WTC11 (cell line): ENCODE results near the gene PLTP.

ENCODE experiments used
- ATF6 ChIP-seq: sonication (generic); formaldehyde crosslinking; IDR thresholded peaks from 2 replicates; pipeline ENCODE4 v1.8.1; 2023; ENCODE audit warnings: mild to moderate bottlenecking, missing genetic modification reagents
- CREM ChIP-seq: sonication (generic); formaldehyde crosslinking; IDR thresholded peaks from 2 replicates; pipeline ENCODE4 v1.8.1; 2022; ENCODE audit warnings: mild to moderate bottlenecking, missing genetic modification reagents, moderate library complexity
- ELF4 ChIP-seq: sonication (generic); formaldehyde crosslinking; IDR thresholded peaks from 2 replicates; pipeline ENCODE4 v1.8.1; 2022; ENCODE audit warnings: low read depth, mild to moderate bottlenecking, moderate library complexity, missing genetic modification reagents
- NR2C2 ChIP-seq: sonication (generic); formaldehyde crosslinking; IDR thresholded peaks from 2 replicates; pipeline ENCODE4 v1.8.0; 2022; ENCODE audit warnings: mild to moderate bottlenecking, missing genetic modification reagents
- PRDM15 ChIP-seq: sonication (generic); formaldehyde crosslinking; IDR thresholded peaks from 2 replicates; pipeline ENCODE4 v1.8.0; 2022; ENCODE audit warnings: missing genetic modification reagents
- SMAD3 ChIP-seq: sonication (generic); formaldehyde crosslinking; IDR thresholded peaks from 2 replicates; pipeline ENCODE4 v1.8.0; 2022; ENCODE audit warnings: missing genetic modification reagents, mild to moderate bottlenecking, borderline replicate concordance
- SP1 ChIP-seq: sonication (generic); formaldehyde crosslinking; conservative IDR thresholded peaks from 2 replicates; pipeline ENCODE4 v1.8.1; 2022; ENCODE audit warnings: missing genetic modification reagents
- ZNF263 ChIP-seq: sonication (generic); formaldehyde crosslinking; IDR thresholded peaks from 2 replicates; pipeline ENCODE4 v1.8.1; 2022; ENCODE audit warnings: low read depth, mild to moderate bottlenecking, moderate library complexity, missing genetic modification reagents
- TF ChIP-seq, protein P1 (sequence below): fragments of 200-600 bp; IDR thresholded peaks from 2 replicates; pipeline ENCODE4 v1.8.0; 2022; ENCODE audit warnings: antibody characterized with exemption
- TF ChIP-seq, protein P2 (sequence below): fragments of 250-450 bp; sonication (Bioruptor Pico); IDR thresholded peaks from 2 replicates; pipeline ENCODE4 v1.8.0; 2021; ENCODE audit warnings: mild to moderate bottlenecking
- TF ChIP-seq, protein P3 (sequence below): sonication (generic); formaldehyde crosslinking; IDR thresholded peaks from 2 replicates; pipeline ENCODE4 v1.8.0; 2022; ENCODE audit warnings: mild to moderate bottlenecking, missing genetic modification reagents
- TF ChIP-seq, protein P4 (sequence below): sonication (generic); formaldehyde crosslinking; conservative IDR thresholded peaks from 2 replicates; pipeline ENCODE4 v1.8.1; 2022; ENCODE audit warnings: mild to moderate bottlenecking, missing genetic modification reagents

DNA sequence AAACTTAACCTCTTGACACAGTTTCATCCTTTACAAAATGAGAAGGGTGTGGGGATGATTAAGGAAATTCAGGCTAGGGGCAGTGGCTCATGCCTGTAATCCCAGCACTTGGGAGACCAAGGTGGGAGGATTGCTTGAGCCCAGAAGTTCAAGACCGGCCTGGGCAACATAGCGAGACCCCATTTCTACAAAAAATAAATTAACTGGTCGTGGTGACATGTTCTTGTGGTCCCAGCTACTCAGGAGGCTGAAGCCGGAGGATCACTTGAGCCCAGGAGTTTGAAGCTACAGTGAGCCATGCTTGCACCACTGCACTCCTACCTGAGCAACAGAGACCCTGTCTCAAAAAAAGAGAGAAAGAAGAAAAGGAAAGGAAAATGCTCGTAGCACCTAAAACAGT lies 45.5 kb downstream of the PLTP start:
- TF ChIP-seq, protein P1, sequence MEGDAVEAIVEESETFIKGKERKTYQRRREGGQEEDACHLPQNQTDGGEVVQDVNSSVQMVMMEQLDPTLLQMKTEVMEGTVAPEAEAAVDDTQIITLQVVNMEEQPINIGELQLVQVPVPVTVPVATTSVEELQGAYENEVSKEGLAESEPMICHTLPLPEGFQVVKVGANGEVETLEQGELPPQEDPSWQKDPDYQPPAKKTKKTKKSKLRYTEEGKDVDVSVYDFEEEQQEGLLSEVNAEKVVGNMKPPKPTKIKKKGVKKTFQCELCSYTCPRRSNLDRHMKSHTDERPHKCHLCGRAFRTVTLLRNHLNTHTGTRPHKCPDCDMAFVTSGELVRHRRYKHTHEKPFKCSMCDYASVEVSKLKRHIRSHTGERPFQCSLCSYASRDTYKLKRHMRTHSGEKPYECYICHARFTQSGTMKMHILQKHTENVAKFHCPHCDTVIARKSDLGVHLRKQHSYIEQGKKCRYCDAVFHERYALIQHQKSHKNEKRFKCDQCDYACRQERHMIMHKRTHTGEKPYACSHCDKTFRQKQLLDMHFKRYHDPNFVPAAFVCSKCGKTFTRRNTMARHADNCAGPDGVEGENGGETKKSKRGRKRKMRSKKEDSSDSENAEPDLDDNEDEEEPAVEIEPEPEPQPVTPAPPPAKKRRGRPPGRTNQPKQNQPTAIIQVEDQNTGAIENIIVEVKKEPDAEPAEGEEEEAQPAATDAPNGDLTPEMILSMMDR: no peak
- TF ChIP-seq PRDM15 (CRISPR knock-in tag): no peak
- TF ChIP-seq, protein P2, sequence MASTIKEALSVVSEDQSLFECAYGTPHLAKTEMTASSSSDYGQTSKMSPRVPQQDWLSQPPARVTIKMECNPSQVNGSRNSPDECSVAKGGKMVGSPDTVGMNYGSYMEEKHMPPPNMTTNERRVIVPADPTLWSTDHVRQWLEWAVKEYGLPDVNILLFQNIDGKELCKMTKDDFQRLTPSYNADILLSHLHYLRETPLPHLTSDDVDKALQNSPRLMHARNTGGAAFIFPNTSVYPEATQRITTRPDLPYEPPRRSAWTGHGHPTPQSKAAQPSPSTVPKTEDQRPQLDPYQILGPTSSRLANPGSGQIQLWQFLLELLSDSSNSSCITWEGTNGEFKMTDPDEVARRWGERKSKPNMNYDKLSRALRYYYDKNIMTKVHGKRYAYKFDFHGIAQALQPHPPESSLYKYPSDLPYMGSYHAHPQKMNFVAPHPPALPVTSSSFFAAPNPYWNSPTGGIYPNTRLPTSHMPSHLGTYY (CRISPR knock-in tag): no peak
- TF ChIP-seq SMAD3 (CRISPR knock-in tag): no peak
- no peak for TF ChIP-seq SP1
- TF ChIP-seq ATF6 (CRISPR knock-in tag): no peak
- TF ChIP-seq NR2C2 (CRISPR knock-in tag): no peak
- TF ChIP-seq, protein P3, sequence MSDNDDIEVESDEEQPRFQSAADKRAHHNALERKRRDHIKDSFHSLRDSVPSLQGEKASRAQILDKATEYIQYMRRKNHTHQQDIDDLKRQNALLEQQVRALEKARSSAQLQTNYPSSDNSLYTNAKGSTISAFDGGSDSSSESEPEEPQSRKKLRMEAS (CRISPR knock-in tag): no peak
- TF ChIP-seq, protein P4, sequence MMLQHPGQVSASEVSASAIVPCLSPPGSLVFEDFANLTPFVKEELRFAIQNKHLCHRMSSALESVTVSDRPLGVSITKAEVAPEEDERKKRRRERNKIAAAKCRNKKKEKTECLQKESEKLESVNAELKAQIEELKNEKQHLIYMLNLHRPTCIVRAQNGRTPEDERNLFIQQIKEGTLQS (CRISPR knock-in tag): no peak
- no peak for TF ChIP-seq ELF4 (CRISPR knock-in tag)
- TF ChIP-seq CREM (CRISPR knock-in tag): no peak
- no peak for TF ChIP-seq ZNF263 (CRISPR knock-in tag)
